Stimulated activated naive CD8-positive, alpha-beta T cell treated with anti-CD3 and anti-CD28 coated beads, Interleukin-15, Interleukin-2, amounts not matched to agents 100 U/mL and 50 U/mL, for 24 hours (primary cell): ENCODE data around the gene PCDHGA11.
"Not testable (repeated sequence)": the region's sequence is repeated elsewhere in the genome, so short reads cannot be mapped to it uniquely, and the experiment has no call there.

Experiments used
- ATAC-seq: fragments of 150-1000 bp; cut with Tn5 transposase; one replicate; pipeline ENCODE4 v1.10.0; 2021
- DNase-seq: peaks from one replicate; pipeline ENCODE4 v3.0.0; 2021

The PCDHGA11 gene

GRCh38 chr5:141398608-141399007 is 22.2 kb upstream of the PCDHGA11 start:
- ATAC-seq = no peak
- DNase-seq = no peak

GRCh38 chr5:141399555-141400258 is 21.1 kb upstream of the PCDHGA11 start:
- ATAC-seq (no peak), DNase-seq (no peak)

DNA sequence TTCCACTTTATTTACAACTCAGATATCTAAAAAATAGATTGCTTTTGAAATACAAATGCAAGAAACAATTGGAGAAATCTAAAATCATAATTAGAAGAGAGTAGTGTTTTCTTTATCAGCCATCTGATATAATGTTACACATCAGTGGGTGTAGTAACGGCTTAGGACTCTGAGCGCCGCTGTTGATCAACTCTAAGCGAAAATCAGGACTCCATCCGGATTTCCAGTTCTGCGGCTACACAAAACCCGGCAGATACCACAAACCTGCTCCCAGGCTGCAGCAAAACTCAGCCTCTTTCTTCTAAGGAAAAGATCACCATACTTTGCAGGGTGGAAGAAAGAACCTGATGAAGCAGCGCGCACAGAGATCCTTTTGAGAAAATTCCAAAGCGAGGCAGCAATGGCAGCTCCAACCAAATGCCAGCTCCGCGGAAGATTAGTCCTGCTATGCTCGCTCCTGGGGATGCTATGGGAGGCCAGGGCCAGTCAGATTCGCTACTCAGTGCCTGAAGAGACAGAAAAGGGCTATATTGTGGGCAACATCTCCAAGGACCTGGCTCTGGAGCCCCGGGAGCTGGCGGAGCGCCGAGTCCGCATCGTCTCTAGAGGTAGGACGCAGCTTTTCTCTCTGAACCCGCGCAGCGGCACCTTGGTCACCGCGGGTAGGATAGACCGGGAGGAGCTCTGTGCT is 18.2 kb upstream of the PCDHGA11 start, which contains the start of gene PCDHGA9:
Gene PCDHGA9 (plus strand): TSS at position 226 of the 691 bp plus-strand sequence. CDS start 175 bp downstream, at position 401.
- DNase-seq = no peak

GRCh38 chr5:141403387-141403786 is 17.5 kb upstream of the PCDHGA11 start:
- DNase-seq (no peak), ATAC-seq (no peak)

More for the DNA sequence above, 18.2 kb upstream of the PCDHGA11 start, which contains the start of gene PCDHGA9:
- ATAC-seq = no peak

DNA sequence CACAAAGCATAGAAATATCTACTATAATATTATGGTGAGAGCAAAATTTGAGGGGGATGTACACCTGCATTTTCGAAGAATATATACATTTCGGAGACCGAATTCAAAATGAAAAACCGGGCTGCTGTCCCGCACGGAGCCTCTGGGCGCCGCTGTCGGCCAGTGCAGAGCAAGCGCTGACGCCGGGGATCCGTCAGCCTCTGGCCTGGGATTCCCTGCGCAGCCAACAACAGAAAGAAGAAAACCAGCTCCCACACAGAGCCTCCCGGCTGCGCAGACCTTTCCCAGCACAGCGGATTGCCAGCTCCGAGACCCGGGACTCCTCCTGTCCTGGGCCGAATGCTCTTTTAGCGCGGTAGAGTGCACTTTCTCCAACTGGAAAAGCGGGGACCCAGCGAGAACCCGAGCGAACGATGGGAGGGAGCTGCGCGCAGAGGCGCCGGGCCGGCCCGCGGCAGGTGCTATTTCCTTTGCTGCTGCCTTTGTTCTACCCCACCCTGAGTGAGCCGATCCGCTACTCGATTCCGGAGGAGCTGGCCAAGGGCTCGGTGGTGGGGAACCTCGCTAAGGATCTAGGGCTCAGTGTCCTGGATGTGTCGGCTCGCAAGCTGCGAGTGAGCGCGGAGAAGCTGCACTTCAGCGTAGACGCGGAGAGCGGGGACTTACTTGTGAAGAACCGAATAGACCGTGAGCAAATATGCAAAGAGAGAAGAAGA is 12.9 kb upstream of the PCDHGA11 start, which contains the start of gene PCDHGB6:
Gene PCDHGB6 (plus strand): TSS at position 232 of the 716 bp plus-strand sequence. CDS start 182 bp downstream, at position 414.
- DNase-seq (peak; percentile 51), ATAC-seq (peak; percentile 40)

- ATAC-seq (no peak), DNase-seq (no peak)
These were observed 11.1 kb upstream of the PCDHGA11 start for GRCh38 chr5:141409598-141410306.

DNA sequence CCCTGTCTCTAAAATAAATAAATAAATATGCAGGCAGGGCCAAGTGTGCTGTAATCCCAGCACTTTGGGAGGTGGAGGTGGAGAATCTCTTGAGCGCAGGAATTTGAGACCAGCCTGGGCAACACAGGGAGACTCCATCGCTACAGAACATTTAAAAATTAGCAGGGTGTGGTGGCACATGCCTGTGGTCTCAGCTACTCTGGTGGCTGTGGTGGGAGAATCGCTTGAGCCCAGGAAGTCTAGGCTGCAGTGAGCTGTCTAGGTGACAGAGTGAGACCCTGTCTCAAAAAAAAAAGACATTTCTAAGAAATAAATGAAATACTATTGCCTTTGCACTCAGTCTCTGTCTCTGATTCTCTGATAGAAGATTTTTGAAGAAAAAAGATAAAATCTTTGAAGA is 9.3 kb upstream of the PCDHGA11 start:
- ATAC-seq = no peak
- no peak for DNase-seq

GRCh38 chr5:141412854-141413539 is 7.9 kb upstream of the PCDHGA11 start, which contains the start of gene PCDHGA10:
Gene PCDHGA10, plus strand, starts transcription at chr5:141412987. Its CDS starts 189 bp downstream, at chr5:141413176.
- ATAC-seq (peak; percentile 64), DNase-seq (peak; percentile 47)

DNA sequence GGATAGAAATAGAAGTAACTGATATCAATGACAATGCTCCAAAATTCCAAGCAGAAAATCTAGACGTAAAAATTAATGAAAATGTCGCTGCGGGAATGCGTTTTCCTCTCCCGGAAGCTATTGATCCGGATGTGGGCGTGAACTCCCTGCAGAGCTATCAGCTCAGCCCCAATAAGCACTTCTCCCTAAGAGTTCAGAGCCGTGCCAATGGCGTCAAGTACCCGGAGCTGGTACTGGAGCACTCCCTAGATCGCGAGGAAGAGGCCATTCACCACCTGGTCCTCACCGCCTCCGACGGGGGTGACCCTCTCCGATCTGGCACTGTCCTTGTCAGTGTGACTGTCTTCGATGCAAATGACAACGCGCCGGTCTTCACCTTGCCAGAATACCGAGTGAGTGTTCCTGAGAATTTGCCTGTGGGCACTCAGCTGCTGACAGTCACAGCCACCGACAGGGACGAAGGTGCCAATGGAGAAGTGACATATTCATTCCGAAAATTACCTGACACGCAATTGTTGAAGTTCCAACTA is 7.2 kb upstream of the PCDHGA11 start:
- ATAC-seq (no peak), DNase-seq (no peak)

GRCh38 chr5:141414548-141415274 is 6.1 kb upstream of the PCDHGA11 start:
- not testable (repeated sequence) for ATAC-seq, DNase-seq

DNA sequence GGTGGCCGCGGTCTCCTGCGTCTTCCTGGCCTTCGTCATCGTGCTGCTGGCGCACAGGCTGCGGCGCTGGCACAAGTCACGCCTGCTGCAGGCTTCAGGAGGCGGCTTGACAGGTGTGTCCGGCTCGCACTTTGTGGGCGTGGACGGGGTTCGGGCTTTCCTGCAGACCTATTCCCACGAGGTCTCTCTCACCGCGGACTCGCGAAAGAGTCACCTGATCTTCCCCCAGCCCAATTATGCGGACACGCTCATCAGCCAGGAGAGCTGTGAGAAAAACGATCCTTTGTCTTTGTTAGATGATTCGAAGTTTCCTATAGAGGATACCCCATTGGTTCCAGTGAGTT is 5.6 kb upstream of the PCDHGA11 start:
- DNase-seq, ATAC-seq: not testable (repeated sequence)

DNA sequence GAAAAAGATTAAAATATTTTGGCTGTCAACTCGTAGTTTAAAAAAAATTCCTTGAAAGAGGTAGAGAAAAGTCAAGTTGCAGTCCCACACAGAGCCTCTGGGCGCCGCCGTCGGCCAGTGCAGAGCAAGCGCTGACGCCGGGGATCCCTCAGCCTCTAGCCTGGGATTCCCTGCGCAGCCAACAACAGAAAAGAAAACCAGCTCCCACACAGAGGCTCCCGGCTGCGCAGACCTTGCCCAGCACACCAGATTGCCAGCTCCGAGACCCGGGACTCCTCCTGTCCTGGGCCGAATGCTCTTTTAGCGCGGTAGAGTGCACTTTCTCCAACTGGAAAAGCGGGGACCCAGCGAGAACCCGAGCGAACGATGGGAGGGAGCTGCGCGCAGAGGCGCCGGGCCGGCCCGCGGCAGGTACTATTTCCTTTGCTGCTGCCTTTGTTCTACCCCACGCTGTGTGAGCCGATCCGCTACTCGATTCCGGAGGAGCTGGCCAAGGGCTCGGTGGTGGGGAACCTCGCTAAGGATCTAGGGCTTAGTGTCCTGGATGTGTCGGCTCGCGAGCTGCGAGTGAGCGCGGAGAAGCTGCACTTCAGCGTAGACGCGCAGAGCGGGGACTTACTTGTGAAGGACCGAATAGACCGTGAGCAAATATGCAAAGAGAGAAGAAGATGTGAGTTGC is 3.2 kb upstream of the PCDHGA11 start, which contains the start of gene PCDHGB7:
Gene PCDHGB7 (plus strand): TSS at position 184 of the 679 bp plus-strand sequence. CDS start 183 bp downstream, at position 367.
- peak; percentile 72 for ATAC-seq
- peak; percentile 65 for DNase-seq

- DNase-seq (no peak), ATAC-seq (no peak)
These were observed 1.6 kb upstream of the PCDHGA11 start for GRCh38 chr5:141419074-141419880.

GRCh38 chr5:141421489-141421855 is 621 bp downstream of the PCDHGA11 start:
- ATAC-seq = no peak
- no peak for DNase-seq

DNA sequence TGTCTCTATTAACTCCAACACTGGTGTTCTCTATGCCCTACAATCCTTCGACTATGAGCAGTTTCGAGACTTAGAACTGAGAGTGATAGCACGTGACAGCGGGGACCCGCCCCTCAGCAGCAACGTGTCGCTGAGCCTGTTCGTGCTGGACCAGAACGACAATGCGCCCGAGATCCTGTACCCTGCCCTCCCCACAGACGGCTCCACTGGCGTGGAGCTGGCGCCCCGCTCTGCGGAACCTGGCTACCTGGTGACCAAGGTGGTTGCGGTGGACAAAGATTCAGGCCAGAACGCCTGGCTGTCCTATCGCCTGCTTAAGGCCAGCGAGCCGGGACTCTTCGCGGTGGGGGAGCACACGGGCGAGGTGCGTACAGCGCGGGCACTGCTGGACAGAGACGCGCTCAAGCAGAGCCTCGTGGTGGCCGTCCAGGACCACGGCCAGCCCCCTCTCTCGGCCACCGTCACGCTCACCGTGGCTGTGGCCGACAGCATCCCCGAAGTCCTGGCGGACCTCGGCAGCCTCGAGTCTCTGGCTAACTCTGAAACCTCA is 2.0 kb downstream of the PCDHGA11 start:
- no peak for ATAC-seq
- DNase-seq = no peak

DNA sequence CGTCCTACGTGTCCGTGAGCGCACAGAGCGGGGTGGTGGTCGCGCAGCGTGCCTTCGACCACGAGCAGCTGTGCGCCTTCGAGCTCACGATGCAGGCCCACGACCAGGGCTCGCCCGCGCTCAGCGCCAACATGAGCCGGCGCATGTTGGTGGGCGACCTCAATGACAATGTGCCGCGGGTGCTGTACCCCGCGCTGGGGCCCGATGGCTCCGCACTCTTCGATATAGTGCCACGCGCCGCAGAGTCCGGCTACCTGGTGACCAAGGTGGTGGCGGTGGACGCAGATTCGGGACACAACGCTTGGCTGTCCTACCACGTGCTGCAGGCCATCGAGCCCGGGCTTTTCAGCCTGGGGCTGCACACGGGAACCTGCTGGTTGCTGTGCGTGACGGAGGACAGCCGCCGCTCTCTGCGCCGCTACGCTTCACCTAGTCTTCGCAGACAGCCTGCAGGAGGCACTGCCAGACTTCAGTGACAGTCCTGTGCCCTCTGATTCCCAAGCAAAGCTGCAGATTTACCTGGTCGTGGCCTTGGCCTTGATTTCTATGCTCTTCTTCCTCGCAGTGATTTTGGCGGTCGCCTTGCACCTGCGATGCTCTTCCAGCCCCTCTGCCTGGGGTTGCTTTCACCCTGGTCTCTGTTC is 7.1 kb downstream of the PCDHGA11 start:
- ATAC-seq = no peak
- DNase-seq = no peak

GRCh38 chr5:141430332-141431113 is 9.7 kb downstream of the PCDHGA11 start, which contains the start of gene PCDHGA12:
Gene PCDHGA12, plus strand, starts transcription at chr5:141430507. Its CDS starts 253 bp downstream, at chr5:141430760.
- ATAC-seq = no peak
- no peak for DNase-seq
